Inflammatory macrophage treated with lipopolysaccharide for 4 hours (primary cell): ENCODE measurements around the gene DYDC2.
A peak's percentile ranks its signal among the peaks of the same experiment; 100 is the strongest.
"Not testable (repeated sequence)": the region's sequence is repeated elsewhere in the genome, so short reads cannot be mapped to it uniquely, and the experiment has no call there.

Experiments used
- DNase-seq: peaks from one replicate; pipeline ENCODE4 v3.0.0-alpha.2; 2020

Gene DYDC2

DNA sequence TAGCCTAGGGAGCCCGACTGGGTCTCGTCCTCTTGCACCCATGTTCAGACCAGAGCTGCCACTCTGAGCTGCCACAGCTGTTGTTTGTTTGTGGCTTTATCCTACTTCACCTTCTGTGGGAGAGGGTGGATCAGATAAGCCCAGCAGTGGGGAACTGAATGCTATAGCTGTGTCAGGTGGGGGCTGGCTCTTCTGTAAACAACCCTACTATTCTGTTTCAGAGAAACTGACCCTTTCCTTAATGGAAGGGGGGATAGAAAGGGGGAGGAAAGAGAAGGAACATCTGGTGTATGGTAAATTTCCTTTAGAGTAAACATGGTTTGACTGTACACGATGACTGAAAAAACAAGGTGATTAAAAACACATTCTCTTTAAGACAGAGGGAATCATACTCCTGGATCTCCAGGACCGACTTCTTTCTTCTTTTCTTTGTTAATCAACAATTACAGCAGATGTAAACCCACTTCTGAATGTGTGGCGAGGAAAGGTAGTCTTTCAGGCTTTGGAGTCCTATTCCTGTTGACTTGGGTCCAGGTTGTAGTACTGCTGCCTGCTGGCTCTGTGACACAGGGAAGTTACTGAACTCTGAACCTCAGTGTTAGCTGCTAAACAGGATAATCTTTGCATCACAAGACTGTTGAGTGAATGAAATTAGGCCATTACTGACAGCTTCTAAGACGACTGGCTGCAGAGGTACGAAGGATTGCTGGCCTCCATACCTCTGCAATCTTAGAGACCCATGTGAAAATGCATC is 57.7 kb downstream of the DYDC2 start:
- peak; percentile 17 for DNase-seq

DNA sequence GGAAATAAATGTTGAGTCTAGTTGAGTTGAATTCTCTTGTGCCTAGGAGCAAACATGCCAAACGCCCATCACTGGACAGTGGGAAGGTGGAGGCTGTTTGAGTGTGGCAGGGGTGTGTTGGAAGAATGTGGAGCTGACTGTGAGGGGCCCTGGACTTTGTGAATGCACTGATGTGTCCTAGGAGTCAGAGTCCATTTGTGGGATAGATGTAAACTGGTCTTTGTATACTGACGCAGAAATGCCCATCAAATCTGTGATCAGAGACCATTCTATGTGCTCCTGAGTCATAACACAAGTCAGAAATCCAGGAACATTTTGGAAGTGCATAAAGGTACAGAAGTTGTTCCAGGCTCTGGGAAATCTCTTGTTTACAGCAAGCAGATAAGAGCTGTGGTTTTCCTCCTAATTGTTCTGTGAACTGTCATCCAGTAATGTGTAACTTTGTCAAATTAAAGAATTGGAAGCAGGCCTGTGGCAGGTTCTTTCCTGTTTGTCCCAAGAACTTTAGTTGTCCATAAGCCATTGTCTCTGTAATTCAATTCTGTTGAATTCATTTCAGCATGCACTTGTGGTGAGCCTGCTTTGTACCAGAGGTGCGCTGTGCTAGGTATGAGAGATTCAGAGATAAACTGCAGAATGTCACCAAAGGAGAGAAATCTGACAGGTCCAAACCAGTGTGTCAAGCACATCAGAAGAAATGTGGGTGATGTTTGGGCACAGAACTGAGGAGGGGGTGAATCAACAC is 59.3 kb downstream of the DYDC2 start:
- DNase-seq, result no peak

DNA sequence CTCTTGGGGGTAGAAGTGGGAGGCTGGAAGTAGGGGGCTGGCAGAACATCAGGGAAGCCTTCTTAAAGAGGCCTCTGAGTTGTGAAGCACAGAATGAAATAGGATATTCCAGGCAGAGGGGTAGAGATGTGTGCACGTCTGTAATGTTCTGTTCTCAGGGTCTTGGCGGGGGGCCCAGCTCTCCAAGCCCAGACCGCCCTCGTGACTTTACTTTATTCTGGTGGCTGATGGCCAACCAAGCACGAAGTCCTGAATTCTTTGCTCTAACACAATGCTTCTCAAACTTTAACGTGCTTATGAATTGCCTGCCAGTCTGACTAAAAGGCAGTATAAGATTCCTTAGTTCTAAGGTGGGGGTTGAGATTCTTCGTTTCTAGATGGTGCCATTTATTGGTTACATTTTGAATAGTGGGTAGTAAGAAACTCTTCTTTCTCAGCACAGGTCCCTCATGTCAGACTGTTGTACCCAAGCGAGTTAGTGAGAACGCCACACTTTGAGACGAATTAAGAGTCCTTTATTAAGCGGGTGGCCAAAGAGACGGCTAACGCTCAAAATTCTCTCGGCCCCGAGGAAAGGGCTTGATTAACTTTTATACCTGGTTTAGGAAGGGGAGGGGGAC is 60.0 kb downstream of the DYDC2 start:
- no peak for DNase-seq

DNA sequence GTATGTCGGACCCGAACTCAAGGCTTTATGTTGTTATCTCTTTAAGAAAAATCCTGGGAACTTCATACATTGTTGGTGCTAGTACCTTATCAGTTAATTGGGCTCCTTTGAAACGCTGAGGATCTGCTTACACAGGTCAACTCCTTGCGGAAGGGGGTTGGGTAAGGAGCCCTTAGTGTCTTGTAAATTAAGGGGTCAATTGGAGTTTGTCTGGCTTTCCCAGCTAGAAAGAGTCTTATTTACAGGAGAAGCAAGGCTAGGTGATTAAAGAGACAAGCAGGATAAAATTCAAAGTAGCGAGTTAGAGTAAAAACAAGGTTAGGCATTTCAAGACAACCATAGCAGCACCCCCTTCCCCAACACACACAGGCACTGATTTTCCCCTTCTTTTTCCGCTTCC is 60.7 kb downstream of the DYDC2 start:
- not testable (repeated sequence) for DNase-seq
